ENCODE data around the gene NUCKS1. TPM values are rescaled to one million over a fixed set of nuclear protein-coding genes. Genes with fewer than 3 reads are reported as not detected.

Gene NUCKS1
- total RNA-seq, 1 experiment from 2014 or later: 237 TPM

DNA sequence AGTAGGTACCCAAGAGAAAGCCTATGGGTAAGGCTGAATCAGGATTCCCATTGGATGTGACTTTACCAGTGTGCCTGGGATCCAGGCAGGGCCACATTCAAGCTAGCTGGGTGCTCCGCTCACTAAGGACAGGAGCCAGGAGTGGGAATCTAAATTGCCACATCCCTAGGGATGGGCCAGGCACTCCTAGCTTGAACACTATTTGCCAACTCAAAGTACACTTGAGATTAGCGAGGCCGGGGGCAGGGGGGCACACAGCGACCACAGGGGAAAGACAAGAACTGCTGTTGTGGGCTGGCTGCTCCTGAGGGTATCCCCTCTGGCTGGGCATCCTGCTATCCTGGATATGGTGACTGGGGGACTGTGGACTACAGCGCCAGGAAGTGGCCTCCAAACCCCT, 74.0 kb downstream of the NUCKS1 start:
- H3K9me3 ChIP-seq (ENCODE audit: control insufficient read depth in 1 of 2, insufficient read depth in 1 of 2, low read depth in 1 of 2, low read length in 2 of 2): no peaks in the 10 kb centered on the region
- TF ChIP-seq JUND (IDR thresholded peaks at IDR 0.05) (no peak), TCF7L2 (IDR thresholded peaks at IDR 0.05; ENCODE audit: borderline replicate concordance, extremely low read depth, insufficient read depth, insufficient read length) (no peak), FOSL1 (IDR thresholded peaks at IDR 0.05; ENCODE audit: low read depth) (no peak), EGR1 (IDR thresholded peaks at IDR 0.05; ENCODE audit: low read depth) (no peak), SRF (IDR thresholded peaks at IDR 0.05; ENCODE audit: low read depth) (no peak), POLR2AphosphoS5 (IDR thresholded peaks at IDR 0.05; ENCODE audit: low read depth, low read length) (no peak), YY1 (IDR thresholded peaks at IDR 0.05; ENCODE audit: extremely low read depth, insufficient replicate concordance, low read depth, low read length) (no peak), SIN3A (IDR thresholded peaks at IDR 0.05; ENCODE audit: low read depth) (no peak), RAD21 (IDR thresholded peaks at IDR 0.05; ENCODE audit: low read depth) (no peak), CBX3 (IDR thresholded peaks at IDR 0.05; ENCODE audit: low read depth) (no peak), EZH2 (IDR thresholded peaks at IDR 0.05) (no peak), ELF1 (IDR thresholded peaks at IDR 0.05; ENCODE audit: borderline replicate concordance, low read depth) (no peak), CEBPB (IDR thresholded peaks at IDR 0.05; ENCODE audit: low read depth) (no peak), ZNF274 (IDR thresholded peaks at IDR 0.05; ENCODE audit: low read depth, low read length) (no peak), ZFX (IDR thresholded peaks at IDR 0.05) (no peak)
- TF ChIP-seq, protein P1, sequence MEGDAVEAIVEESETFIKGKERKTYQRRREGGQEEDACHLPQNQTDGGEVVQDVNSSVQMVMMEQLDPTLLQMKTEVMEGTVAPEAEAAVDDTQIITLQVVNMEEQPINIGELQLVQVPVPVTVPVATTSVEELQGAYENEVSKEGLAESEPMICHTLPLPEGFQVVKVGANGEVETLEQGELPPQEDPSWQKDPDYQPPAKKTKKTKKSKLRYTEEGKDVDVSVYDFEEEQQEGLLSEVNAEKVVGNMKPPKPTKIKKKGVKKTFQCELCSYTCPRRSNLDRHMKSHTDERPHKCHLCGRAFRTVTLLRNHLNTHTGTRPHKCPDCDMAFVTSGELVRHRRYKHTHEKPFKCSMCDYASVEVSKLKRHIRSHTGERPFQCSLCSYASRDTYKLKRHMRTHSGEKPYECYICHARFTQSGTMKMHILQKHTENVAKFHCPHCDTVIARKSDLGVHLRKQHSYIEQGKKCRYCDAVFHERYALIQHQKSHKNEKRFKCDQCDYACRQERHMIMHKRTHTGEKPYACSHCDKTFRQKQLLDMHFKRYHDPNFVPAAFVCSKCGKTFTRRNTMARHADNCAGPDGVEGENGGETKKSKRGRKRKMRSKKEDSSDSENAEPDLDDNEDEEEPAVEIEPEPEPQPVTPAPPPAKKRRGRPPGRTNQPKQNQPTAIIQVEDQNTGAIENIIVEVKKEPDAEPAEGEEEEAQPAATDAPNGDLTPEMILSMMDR (IDR thresholded peaks at IDR 0.05 in 2 of 3, conservative IDR thresholded peaks at IDR 0.05 in 1 of 3; ENCODE audit: borderline replicate concordance in 1 of 3, insufficient read depth in 1 of 3, low read depth in 2 of 3, low read length in 2 of 3): no peak
- TF ChIP-seq, protein P2, sequence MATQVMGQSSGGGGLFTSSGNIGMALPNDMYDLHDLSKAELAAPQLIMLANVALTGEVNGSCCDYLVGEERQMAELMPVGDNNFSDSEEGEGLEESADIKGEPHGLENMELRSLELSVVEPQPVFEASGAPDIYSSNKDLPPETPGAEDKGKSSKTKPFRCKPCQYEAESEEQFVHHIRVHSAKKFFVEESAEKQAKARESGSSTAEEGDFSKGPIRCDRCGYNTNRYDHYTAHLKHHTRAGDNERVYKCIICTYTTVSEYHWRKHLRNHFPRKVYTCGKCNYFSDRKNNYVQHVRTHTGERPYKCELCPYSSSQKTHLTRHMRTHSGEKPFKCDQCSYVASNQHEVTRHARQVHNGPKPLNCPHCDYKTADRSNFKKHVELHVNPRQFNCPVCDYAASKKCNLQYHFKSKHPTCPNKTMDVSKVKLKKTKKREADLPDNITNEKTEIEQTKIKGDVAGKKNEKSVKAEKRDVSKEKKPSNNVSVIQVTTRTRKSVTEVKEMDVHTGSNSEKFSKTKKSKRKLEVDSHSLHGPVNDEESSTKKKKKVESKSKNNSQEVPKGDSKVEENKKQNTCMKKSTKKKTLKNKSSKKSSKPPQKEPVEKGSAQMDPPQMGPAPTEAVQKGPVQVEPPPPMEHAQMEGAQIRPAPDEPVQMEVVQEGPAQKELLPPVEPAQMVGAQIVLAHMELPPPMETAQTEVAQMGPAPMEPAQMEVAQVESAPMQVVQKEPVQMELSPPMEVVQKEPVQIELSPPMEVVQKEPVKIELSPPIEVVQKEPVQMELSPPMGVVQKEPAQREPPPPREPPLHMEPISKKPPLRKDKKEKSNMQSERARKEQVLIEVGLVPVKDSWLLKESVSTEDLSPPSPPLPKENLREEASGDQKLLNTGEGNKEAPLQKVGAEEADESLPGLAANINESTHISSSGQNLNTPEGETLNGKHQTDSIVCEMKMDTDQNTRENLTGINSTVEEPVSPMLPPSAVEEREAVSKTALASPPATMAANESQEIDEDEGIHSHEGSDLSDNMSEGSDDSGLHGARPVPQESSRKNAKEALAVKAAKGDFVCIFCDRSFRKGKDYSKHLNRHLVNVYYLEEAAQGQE (IDR thresholded peaks at IDR 0.05; ENCODE audit: low read depth): no peak
- TF ChIP-seq, protein P3, sequence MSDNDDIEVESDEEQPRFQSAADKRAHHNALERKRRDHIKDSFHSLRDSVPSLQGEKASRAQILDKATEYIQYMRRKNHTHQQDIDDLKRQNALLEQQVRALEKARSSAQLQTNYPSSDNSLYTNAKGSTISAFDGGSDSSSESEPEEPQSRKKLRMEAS (IDR thresholded peaks at IDR 0.05): no peak
- TF ChIP-seq, protein P4, sequence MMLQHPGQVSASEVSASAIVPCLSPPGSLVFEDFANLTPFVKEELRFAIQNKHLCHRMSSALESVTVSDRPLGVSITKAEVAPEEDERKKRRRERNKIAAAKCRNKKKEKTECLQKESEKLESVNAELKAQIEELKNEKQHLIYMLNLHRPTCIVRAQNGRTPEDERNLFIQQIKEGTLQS (IDR thresholded peaks at IDR 0.05): no peak
- intact Hi-C loops (cut with micrococcal nuclease): no loop called here
- H3K4me1 ChIP-seq (ENCODE audit: control insufficient read depth in 1 of 2, insufficient read depth in 2 of 2, low read length in 2 of 2): peaks cover 36 to 46% of the 10 kb centered on the region in 2 experiments
- H3K79me2 ChIP-seq (ENCODE audit: insufficient read depth, low read length): peaks cover 16% of the 10 kb centered on the region; the same call in 1 of the 2 replicates
- ChIA-PET CTCF (interaction anchor here (4.0 kb wide), 1 partner anchor 17 kb away, joined by 13 read pairs; no protein-coding TSS in a partner anchor), POLR2A (no interaction called here), RAD21 (ENCODE audit: low non-redundant PET in 1 of 2, low total read pairs in 2 of 2, uncharacterized antibody in 2 of 2, unreplicated experiment in 2 of 2) (no interaction called here)
- no peaks in the 10 kb centered on the region for H4K20me1 ChIP-seq (ENCODE audit: insufficient read depth)
- H3K4me2 ChIP-seq (ENCODE audit: low read length): no peak overlapping the region
- no peaks in the 10 kb centered on the region for H3K27me3 ChIP-seq (ENCODE audit: insufficient read depth, low read length)
- H3K27ac ChIP-seq (ENCODE audit: low read depth, low read length): no peak overlapping the region
- no peak overlapping the region for H3K9ac ChIP-seq (ENCODE audit: low read length)
- no peak overlapping the region for H3K4me3 ChIP-seq (replicated peaks in 1 of 2; ENCODE audit: low read depth in 1 of 2, low read length in 2 of 2)
- no peak overlapping the region for H2AFZ ChIP-seq (ENCODE audit: low read depth, low read length, poor library complexity, severe bottlenecking)
- H3K36me3 ChIP-seq (ENCODE audit: control insufficient read depth in 1 of 2, insufficient read depth in 2 of 2, low read length in 2 of 2): no peaks in the 10 kb centered on the region
- no peaks in the 10 kb centered on the region for H3K9me2 ChIP-seq (ENCODE audit: insufficient read depth)
- DNase-seq (ENCODE audit: low read depth, low spot score): no peak
- ATAC-seq: no peak
- BruUV-seq (replicated peaks): no TSS peak
